NB4 (cell line): Measurements from ENCODE around the gene LRRC8C.

Experiments
- POLR2A ChIP-seq: IDR thresholded peaks from 2 replicates; pipeline ENCODE4 v1.6.1; 2011; ENCODE audit warnings: mild to moderate bottlenecking; ENCODE audit not compliant: insufficient read length; ENCODE audit errors: extremely low read depth
- TF ChIP-seq, protein P1 (sequence below): IDR thresholded peaks from one replicate; pipeline ENCODE4 v1.5.1; 2012; ENCODE audit warnings: low read depth, low read length

DNA sequence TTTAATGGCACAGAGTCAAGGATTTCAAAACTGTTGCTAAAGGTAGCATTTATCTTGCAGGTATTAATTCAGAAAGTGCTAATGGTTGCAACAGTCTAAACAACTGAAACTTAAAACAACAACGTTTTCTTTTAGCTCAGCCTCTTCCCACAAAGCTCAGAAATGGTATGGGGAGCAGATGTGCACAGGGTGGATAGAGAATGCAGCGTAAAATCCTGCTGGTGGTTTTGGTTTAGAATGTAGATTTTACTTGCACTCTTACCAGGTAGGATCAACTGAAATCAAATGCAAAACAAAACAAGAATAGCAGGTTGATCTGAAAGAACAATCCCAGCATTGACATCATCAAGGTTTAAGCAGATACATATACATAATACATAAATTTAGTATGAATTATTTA is 3.8 kb upstream of the LRRC8C start:
- no peak for TF ChIP-seq POLR2A
- TF ChIP-seq, protein P1, sequence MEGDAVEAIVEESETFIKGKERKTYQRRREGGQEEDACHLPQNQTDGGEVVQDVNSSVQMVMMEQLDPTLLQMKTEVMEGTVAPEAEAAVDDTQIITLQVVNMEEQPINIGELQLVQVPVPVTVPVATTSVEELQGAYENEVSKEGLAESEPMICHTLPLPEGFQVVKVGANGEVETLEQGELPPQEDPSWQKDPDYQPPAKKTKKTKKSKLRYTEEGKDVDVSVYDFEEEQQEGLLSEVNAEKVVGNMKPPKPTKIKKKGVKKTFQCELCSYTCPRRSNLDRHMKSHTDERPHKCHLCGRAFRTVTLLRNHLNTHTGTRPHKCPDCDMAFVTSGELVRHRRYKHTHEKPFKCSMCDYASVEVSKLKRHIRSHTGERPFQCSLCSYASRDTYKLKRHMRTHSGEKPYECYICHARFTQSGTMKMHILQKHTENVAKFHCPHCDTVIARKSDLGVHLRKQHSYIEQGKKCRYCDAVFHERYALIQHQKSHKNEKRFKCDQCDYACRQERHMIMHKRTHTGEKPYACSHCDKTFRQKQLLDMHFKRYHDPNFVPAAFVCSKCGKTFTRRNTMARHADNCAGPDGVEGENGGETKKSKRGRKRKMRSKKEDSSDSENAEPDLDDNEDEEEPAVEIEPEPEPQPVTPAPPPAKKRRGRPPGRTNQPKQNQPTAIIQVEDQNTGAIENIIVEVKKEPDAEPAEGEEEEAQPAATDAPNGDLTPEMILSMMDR = no peak
